GM23338 (cell line): Measurements from ENCODE around the gene HBB. TPM values are rescaled to one million over a fixed set of nuclear protein-coding genes. Genes with fewer than 3 reads are reported as not detected.

Experiments
- ATAC-seq: fragments of 200-7000 bp; cut with Tn5 transposase; 3 replicates; pipeline ENCODE4 v1.9.1; 2020
- DNase-seq: peaks from one replicate; pipeline ENCODE4 v3.0.0-alpha.2; 2015; ENCODE audit warnings: low spot score
- H2AFZ ChIP-seq: fragments of 200-600 bp; sonication (generic); 2 replicates; pipeline ENCODE4 v1.8.0; 2016; ENCODE audit warnings: antibody characterized with exemption, mild to moderate bottlenecking, moderate library complexity
- H3F3A ChIP-seq: fragments of 200-600 bp; sonication (generic); replicated peaks from 2 replicates; pipeline ENCODE4 v1.8.0; 2017; ENCODE audit warnings: antibody characterized with exemption, mixed run types, low read depth
- H3K27ac ChIP-seq: fragments of 200-600 bp; sonication (generic); 2 replicates; pipeline ENCODE4 v1.6.1; 2016; ENCODE audit warnings: low read depth
- H3K27me3 ChIP-seq: fragments of 200-600 bp; sonication (generic); 2 replicates; pipeline ENCODE4 v1.8.0; 2016; ENCODE audit warnings: mild to moderate bottlenecking, mixed run types, moderate library complexity; ENCODE audit not compliant: insufficient read depth
- H3K36me3 ChIP-seq: fragments of 200-600 bp; sonication (generic); 2 replicates; pipeline ENCODE4 v1.8.0; 2016; ENCODE audit warnings: mild to moderate bottlenecking; ENCODE audit not compliant: insufficient read depth
- H3K4me1 ChIP-seq: fragments of 200-600 bp; sonication (generic); 2 replicates; pipeline ENCODE4 v1.8.0; 2016; ENCODE audit warnings: mild to moderate bottlenecking, moderate library complexity; ENCODE audit not compliant: insufficient read depth
- H3K4me2 ChIP-seq: fragments of 200-600 bp; sonication (generic); 2 replicates; pipeline ENCODE4 v1.7.1; 2017; ENCODE audit warnings: mixed run types
- H3K4me3 ChIP-seq: fragments of 200-600 bp; sonication (generic); 2 replicates; pipeline ENCODE4 v1.6.1; 2016; ENCODE audit warnings: mixed run types
- H3K79me2 ChIP-seq: fragments of 200-600 bp; sonication (generic); replicated peaks from 2 replicates; pipeline ENCODE4 v1.8.0; 2017; ENCODE audit warnings: mild to moderate bottlenecking; ENCODE audit not compliant: insufficient read depth
- H3K9me2 ChIP-seq: fragments of 200-600 bp; sonication (generic); 2 replicates; pipeline ENCODE4 v1.8.0; 2017; ENCODE audit not compliant: insufficient read depth
- H4K20me1 ChIP-seq: fragments of 200-600 bp; sonication (generic); replicated peaks from 2 replicates; pipeline ENCODE4 v1.8.0; 2017; ENCODE audit warnings: mild to moderate bottlenecking; ENCODE audit not compliant: insufficient read depth
- H3K27ac Mint-ChIP-seq: 2 replicates; pipeline ENCODE4 v1.8.0; 2020; ENCODE audit warnings: inconsistent platforms, mild to moderate bottlenecking, moderate library complexity, mixed read lengths
- H3K27me3 Mint-ChIP-seq: 3 replicates; pipeline ENCODE4 v1.8.0; 2022; ENCODE audit warnings: low read depth, mild to moderate bottlenecking, moderate library complexity, mixed read lengths, inconsistent platforms; ENCODE audit not compliant: insufficient read depth, poor library complexity
- H3K36me3 Mint-ChIP-seq: 3 replicates; pipeline ENCODE4 v1.8.0; 2021; ENCODE audit warnings: low read depth, mild to moderate bottlenecking, inconsistent platforms, moderate library complexity, mixed read lengths
- H3K4me1 Mint-ChIP-seq: 3 replicates; pipeline ENCODE4 v1.8.0; 2020; ENCODE audit warnings: mild to moderate bottlenecking, inconsistent platforms, mixed read lengths
- H3K4me3 Mint-ChIP-seq: 3 replicates; pipeline ENCODE4 v1.8.0; 2021; ENCODE audit warnings: moderate library complexity, mild to moderate bottlenecking, inconsistent platforms, mixed read lengths
- H3K9me3 Mint-ChIP-seq: 3 replicates; pipeline ENCODE4 v1.8.0; 2020; ENCODE audit warnings: moderate library complexity, mild to moderate bottlenecking, inconsistent platforms, mixed read lengths
- CREB1 ChIP-seq: fragments of 250-450 bp; sonication (Bioruptor Pico); IDR thresholded peaks from 2 replicates; pipeline ENCODE4 v1.5.0; 2020; ENCODE audit warnings: low read depth, mild to moderate bottlenecking, moderate library complexity
- CTCF ChIP-seq, 2 experiments: fragments of 200-600 bp in 1 of 2; sonication (generic) in 1 of 2; conservative IDR thresholded peaks; 2 replicates each; pipeline versions ENCODE4 v1.5.1 to v1.6.1; 2016 to 2017; ENCODE audit warnings: antibody characterized with exemption in 2 of 2, low read depth in 2 of 2, mild to moderate bottlenecking in 2 of 2, moderate library complexity in 1 of 2
- EZH2 ChIP-seq: fragments of 200-600 bp; sonication (generic); IDR thresholded peaks from one replicate; pipeline ENCODE4 v1.8.0; 2017; ENCODE audit warnings: antibody characterized with exemption, mild to moderate bottlenecking, low read depth; ENCODE audit not compliant: unreplicated experiment
- EZH2phosphoT487 ChIP-seq: fragments of 200-600 bp; sonication (generic); IDR thresholded peaks from one replicate; pipeline ENCODE4 v1.8.1; 2018; ENCODE audit warnings: antibody characterized with exemption; ENCODE audit not compliant: unreplicated experiment
- JUNB ChIP-seq: IDR thresholded peaks from one replicate; pipeline ENCODE4 v1.6.1; 2016; ENCODE audit warnings: antibody characterized with exemption; ENCODE audit not compliant: unreplicated experiment
- NANOG ChIP-seq: IDR thresholded peaks from 2 replicates; pipeline ENCODE4 v1.6.1; 2016; ENCODE audit warnings: antibody characterized with exemption, borderline replicate concordance
- POLR2AphosphoS5 ChIP-seq: IDR thresholded peaks from 2 replicates; pipeline ENCODE4 v1.6.1; 2016; ENCODE audit warnings: antibody characterized with exemption, low read depth
- STAT1 ChIP-seq: IDR thresholded peaks from one replicate; pipeline ENCODE4 v1.6.1; 2016; ENCODE audit warnings: antibody characterized with exemption; ENCODE audit not compliant: unreplicated experiment
- ZNF114 ChIP-seq: fragments of 250-450 bp; sonication (Bioruptor Pico); IDR thresholded peaks from 2 replicates; pipeline ENCODE4 v1.5.0; 2020; ENCODE audit warnings: mild to moderate bottlenecking, moderate library complexity
- ZNF331 ChIP-seq: fragments of 250-450 bp; sonication (Bioruptor Pico); IDR thresholded peaks from 2 replicates; pipeline ENCODE4 v1.5.0; 2020; ENCODE audit warnings: low read depth, mild to moderate bottlenecking, moderate library complexity
- ZNF462 ChIP-seq: fragments of 250-450 bp; sonication (Bioruptor Pico); IDR thresholded peaks from 2 replicates; pipeline ENCODE4 v1.5.0; 2020; ENCODE audit warnings: mild to moderate bottlenecking, moderate library complexity
- polyA plus RNA-seq: library from polyadenylated mRNA; unstranded; fragments of >200 nt; fragmentation: Nextera tagmentation; extraction: Ambion mirVana; gene quantifications from 2 replicates; pipeline ENCODE4 v1.2.1, GENCODE V29; 2016
- total RNA-seq: library from RNA; depleted of rRNA; stranded (reverse); fragments of >200 nt; shearing (Covaris generic); gene quantifications from 2 replicates; pipeline ENCODE4 v1.2.3, GENCODE V29; 2014

HBB gene
- total and polyA plus RNA-seq, 2 experiments from 2014 or later, result not detected

DNA sequence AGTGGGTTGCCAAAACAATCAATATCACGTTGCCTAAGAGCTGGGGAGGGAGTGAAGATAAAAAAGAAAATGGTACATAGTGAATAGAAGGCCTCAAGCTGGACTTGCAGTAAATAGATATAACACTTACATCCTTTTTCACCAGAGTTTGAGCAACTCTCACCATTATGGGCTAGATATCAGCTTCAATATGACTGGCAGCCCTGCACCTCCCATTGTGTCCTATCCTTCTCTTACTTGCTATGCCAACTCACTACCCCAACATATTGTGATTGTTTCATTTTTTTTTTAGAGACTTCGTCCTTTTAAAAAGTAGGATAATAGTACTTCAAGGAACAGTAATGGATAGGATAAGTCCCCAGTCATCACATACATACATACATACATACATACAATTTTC lies 15.3 kb upstream of the HBB start:
- H3K4me3 Mint-ChIP-seq, result no peak overlapping the region
- Histone ChIP-seq H3K9me2 (0 out of 2 replicates have a peak, but pooled peaks cover 2% of the 10 kb centered on the region), H3K4me2 (no peak overlapping the region), H3F3A (no peaks in the 10 kb centered on the region), H4K20me1 (no peaks in the 10 kb centered on the region), H3K4me1 (no peaks in the 10 kb centered on the region), H3K27me3 (no peaks in the 10 kb centered on the region), H3K79me2 (no peaks in the 10 kb centered on the region), H2AFZ (no peak overlapping the region), H3K36me3 (no peaks in the 10 kb centered on the region), H3K27ac (no peak overlapping the region), H3K4me3 (no peak overlapping the region)
- DNase-seq, result no peak
- TF ChIP-seq CTCF (conservative IDR thresholded peaks at IDR 0.05; ENCODE audit: low read depth in 2 of 2) (no peak), ZNF331 (CRISPR knock-in tag) (no peak), NANOG (no peak), POLR2AphosphoS5 (no peak), EZH2 (no peak), JUNB (no peak), STAT1 (no peak), ZNF114 (CRISPR knock-in tag) (no peak), CREB1 (no peak)
- no peaks in the 10 kb centered on the region for H3K36me3 Mint-ChIP-seq
- H3K9me3 Mint-ChIP-seq, result no peaks in the 10 kb centered on the region
- H3K4me1 Mint-ChIP-seq, result no peaks in the 10 kb centered on the region
- no peak for ATAC-seq
- H3K27me3 Mint-ChIP-seq, result peaks cover 9% of the 10 kb centered on the region
- no peak overlapping the region for H3K27ac Mint-ChIP-seq

DNA sequence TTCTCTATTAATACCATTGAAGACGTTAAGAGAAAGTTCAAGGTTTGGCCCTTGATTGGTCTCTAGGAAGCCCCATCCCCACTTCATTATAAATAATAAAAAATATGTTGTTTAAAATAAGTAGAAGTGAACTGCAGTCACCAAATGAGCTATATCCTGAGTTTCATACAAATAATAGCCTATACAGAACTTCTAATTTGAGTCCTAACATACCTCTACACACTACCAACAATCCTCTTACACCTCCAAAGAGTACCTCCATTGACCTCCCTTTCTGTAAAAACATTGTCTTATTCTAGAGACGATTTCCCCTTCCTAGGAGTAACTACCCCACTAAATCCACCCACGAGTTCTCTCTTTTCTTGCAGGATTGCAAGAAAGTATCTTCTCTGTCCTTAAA lies 14.6 kb upstream of the HBB start:
- no peaks in the 10 kb centered on the region for H3K4me1 Mint-ChIP-seq
- Histone ChIP-seq H2AFZ (no peak overlapping the region), H3K9me2 (0 out of 2 replicates have a peak, but pooled peaks cover 2% of the 10 kb centered on the region), H4K20me1 (no peaks in the 10 kb centered on the region), H3K4me1 (no peaks in the 10 kb centered on the region), H3F3A (no peaks in the 10 kb centered on the region), H3K79me2 (no peaks in the 10 kb centered on the region), H3K27me3 (no peaks in the 10 kb centered on the region), H3K27ac (no peak overlapping the region), H3K36me3 (no peaks in the 10 kb centered on the region), H3K4me2 (no peak overlapping the region), H3K4me3 (no peak overlapping the region)
- ATAC-seq, result no peak
- H3K4me3 Mint-ChIP-seq, result no peak overlapping the region
- no peak for DNase-seq
- H3K9me3 Mint-ChIP-seq, result no peaks in the 10 kb centered on the region
- H3K27me3 Mint-ChIP-seq, result peaks cover 7% of the 10 kb centered on the region
- no peak overlapping the region for H3K27ac Mint-ChIP-seq
- H3K36me3 Mint-ChIP-seq, result no peaks in the 10 kb centered on the region
- no peak for TF ChIP-seq POLR2AphosphoS5
- no peak for TF ChIP-seq NANOG
- TF ChIP-seq EZH2phosphoT487, result no peak
- TF ChIP-seq JUNB, result no peak
- TF ChIP-seq ZNF462, result no peak
- no peak for TF ChIP-seq CREB1
- TF ChIP-seq STAT1, result no peak
